Measurements from ENCODE around the gene TMEM184B.
A peak's percentile ranks its signal among the peaks of the same experiment; 100 is the strongest.
"Not testable (repeated sequence)": the region's sequence is repeated elsewhere in the genome, so short reads cannot be mapped to it uniquely, and the experiment has no call there.

Gene TMEM184B

DNA sequence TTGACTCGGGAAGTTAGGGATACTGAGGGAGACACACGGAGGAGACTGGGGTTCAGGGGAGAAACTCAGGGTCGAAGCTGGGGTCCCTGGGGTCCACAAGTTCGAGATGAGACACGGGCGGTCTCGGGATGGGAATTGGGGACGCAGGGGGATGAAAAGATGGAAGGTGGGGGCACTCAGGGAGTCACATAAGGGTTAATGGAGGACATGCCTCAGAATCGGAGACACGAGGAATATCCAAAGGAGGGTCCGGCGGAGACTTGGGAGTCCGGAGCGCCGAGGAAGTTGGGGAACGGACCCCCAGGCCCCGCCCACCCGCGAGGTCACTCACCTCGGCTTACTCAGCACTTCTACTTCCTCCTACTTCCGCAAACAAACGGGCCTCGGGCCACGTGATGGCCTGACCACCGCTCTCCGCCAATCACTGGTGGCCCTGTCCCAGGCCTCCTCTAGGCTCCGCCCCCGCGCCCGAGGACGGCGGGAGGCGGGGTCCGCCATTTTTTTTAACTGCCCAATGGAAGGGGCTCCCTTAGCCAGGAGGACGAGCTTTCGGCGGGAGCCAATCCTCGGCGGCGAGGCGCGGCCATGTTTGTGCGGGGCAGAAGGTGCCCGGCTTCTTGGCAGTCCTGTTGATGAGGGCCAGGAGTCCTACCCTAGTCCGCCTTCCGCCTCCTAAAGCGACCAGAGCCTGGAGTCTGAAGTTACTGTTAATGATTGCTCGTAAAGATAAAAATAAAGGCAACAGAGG is 91.2 kb downstream of the TMEM184B start, which contains the start of gene PLA2G6:
Gene PLA2G6 (minus strand): TSS at position 378 of the 748 bp plus-strand sequence. CDS start 12,404 bp downstream, outside the sequence.
- ATAC-seq (ENCODE audit: low read depth) (peak; percentile 85), DNase-seq (ENCODE audit: low spot score) (peak; percentile 97)
- Histone ChIP-seq H3K4me1 (ENCODE audit: insufficient read depth, poor library complexity, severe bottlenecking) (peaks cover 39% of the 10 kb centered on the region), H3K27me3 (ENCODE audit: insufficient read depth, poor library complexity, severe bottlenecking) (no peaks in the 10 kb centered on the region), H3K27ac (ENCODE audit: poor library complexity, severe bottlenecking) (peak within 1 kb of the TSS; percentile 93), H3K4me3 (ENCODE audit: severe bottlenecking) (peak within 1 kb of the TSS; percentile 36), H3K36me3 (ENCODE audit: low read depth) (no peaks in the 10 kb centered on the region), H3K9me3 (ENCODE audit: severe bottlenecking) (no peaks in the 10 kb centered on the region)
- TF ChIP-seq, protein P1, sequence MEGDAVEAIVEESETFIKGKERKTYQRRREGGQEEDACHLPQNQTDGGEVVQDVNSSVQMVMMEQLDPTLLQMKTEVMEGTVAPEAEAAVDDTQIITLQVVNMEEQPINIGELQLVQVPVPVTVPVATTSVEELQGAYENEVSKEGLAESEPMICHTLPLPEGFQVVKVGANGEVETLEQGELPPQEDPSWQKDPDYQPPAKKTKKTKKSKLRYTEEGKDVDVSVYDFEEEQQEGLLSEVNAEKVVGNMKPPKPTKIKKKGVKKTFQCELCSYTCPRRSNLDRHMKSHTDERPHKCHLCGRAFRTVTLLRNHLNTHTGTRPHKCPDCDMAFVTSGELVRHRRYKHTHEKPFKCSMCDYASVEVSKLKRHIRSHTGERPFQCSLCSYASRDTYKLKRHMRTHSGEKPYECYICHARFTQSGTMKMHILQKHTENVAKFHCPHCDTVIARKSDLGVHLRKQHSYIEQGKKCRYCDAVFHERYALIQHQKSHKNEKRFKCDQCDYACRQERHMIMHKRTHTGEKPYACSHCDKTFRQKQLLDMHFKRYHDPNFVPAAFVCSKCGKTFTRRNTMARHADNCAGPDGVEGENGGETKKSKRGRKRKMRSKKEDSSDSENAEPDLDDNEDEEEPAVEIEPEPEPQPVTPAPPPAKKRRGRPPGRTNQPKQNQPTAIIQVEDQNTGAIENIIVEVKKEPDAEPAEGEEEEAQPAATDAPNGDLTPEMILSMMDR (IDR thresholded peaks at IDR 0.05; ENCODE audit: poor library complexity, severe bottlenecking): no peak

DNA sequence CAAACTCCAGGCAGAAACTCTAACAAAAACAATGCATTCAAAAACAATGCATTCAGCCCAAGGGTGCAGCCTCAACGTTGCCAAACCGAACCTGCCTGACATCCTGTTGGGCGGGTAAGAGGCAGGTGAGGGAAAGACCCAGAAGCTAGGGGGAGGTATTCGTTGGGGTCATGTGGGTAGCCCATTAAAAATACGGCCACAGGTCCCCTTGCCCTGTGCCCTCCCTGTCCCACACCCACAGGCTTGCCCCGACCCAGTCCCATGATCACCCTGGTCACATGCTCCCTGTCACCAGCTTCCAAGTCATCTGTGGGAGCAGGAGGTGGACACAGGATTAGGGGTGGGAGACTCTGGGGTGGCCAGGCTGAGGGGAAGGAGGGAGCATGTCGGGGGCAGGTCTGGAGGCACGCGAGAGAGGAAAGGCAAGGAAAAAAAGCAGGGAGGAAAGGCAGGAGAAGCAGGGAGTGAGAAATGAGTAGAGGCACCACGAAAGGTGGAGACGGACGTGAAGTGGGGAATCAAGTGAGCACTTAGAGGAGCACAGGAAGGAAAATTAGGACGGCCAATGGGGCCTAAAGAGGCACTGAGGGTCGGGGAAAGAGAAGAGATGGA is 91.9 kb downstream of the TMEM184B start:
- DNase-seq (ENCODE audit: low spot score): no peak
- Histone ChIP-seq H3K9me3 (ENCODE audit: severe bottlenecking) (no peaks in the 10 kb centered on the region), H3K27ac (ENCODE audit: poor library complexity, severe bottlenecking) (peak overlapping the region; percentile 93), H3K27me3 (ENCODE audit: insufficient read depth, poor library complexity, severe bottlenecking) (no peaks in the 10 kb centered on the region), H3K4me1 (ENCODE audit: insufficient read depth, poor library complexity, severe bottlenecking) (peaks cover 39% of the 10 kb centered on the region), H3K36me3 (ENCODE audit: low read depth) (no peaks in the 10 kb centered on the region), H3K4me3 (ENCODE audit: severe bottlenecking) (peak overlapping the region; percentile 36)
- no peak for ATAC-seq (ENCODE audit: low read depth)
- TF ChIP-seq, protein P1 (IDR thresholded peaks at IDR 0.05; ENCODE audit: poor library complexity, severe bottlenecking): peak; percentile 9

DNA sequence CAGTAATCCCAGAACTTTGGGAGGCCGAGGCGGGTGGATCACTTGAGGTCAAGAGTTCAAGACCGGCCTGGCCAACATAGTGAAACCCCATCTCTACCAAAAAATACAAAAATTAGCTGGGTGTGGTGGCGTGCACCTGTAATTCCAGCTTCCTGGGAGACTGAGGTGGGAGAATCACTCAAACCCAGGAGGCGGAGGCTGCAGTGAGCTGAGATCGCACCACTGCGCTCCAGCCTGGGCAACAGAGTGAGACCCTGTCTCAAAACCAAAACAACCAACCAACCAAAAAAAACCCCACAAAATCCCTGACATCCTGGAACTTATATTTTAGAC is 94.2 kb downstream of the TMEM184B start:
- H3K36me3 ChIP-seq (ENCODE audit: low read depth); H3K9me3 ChIP-seq (ENCODE audit: severe bottlenecking); H3K27me3 ChIP-seq (ENCODE audit: insufficient read depth, poor library complexity, severe bottlenecking); H3K4me3 ChIP-seq (ENCODE audit: severe bottlenecking); DNase-seq (ENCODE audit: low spot score); ATAC-seq (ENCODE audit: low read depth): not testable (repeated sequence)
- Histone ChIP-seq H3K27ac (ENCODE audit: poor library complexity, severe bottlenecking) (peak overlapping the region; percentile 93), H3K4me1 (ENCODE audit: insufficient read depth, poor library complexity, severe bottlenecking) (peaks cover 39% of the 10 kb centered on the region)

DNA sequence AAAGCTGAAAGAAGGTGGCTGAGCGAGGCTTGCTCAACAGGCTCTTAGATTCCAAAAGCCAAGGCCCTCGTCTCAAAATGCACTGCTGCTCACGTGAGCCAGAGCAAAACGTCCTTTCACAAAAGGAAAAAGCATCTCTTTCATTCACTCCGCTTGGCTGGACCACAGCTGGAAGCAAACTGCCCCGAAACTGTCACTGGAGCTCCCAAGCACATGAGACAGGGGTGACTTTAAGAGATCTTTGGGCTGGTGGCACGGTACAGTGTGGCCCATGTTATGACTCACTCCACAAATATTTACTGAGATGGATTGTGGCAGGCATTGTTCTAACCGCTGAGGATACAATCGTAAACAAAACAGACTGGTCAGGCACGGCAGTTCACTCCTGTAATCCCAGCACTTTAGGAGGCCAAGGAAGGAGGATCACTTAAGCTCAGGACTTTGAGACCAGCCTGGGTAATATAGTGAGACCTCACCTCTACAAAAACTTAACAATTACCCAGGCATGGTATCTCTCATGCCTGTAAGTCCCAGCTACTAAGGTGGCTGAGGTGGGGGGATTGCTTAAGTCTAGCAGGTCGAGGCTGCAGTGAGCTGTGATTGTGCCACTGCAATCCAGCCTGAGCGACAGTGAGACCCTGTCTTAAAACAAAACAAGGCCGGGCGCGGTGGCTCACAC is 94.7 kb downstream of the TMEM184B start:
- H3K36me3 ChIP-seq (ENCODE audit: low read depth): no peaks in the 10 kb centered on the region
- H3K27me3 ChIP-seq (ENCODE audit: insufficient read depth, poor library complexity, severe bottlenecking): no peaks in the 10 kb centered on the region
- no peak overlapping the region for H3K4me3 ChIP-seq (ENCODE audit: severe bottlenecking)
- peak overlapping the region; percentile 93 for H3K27ac ChIP-seq (ENCODE audit: poor library complexity, severe bottlenecking)
- DNase-seq (ENCODE audit: low spot score) (no peak), ATAC-seq (ENCODE audit: low read depth) (peak; percentile 55; the same call in 2 of the 3 replicates)
- no peaks in the 10 kb centered on the region for H3K9me3 ChIP-seq (ENCODE audit: severe bottlenecking)
- TF ChIP-seq, protein P1 (IDR thresholded peaks at IDR 0.05; ENCODE audit: poor library complexity, severe bottlenecking): no peak
- H3K4me1 ChIP-seq (ENCODE audit: insufficient read depth, poor library complexity, severe bottlenecking): peaks cover 44% of the 10 kb centered on the region

DNA sequence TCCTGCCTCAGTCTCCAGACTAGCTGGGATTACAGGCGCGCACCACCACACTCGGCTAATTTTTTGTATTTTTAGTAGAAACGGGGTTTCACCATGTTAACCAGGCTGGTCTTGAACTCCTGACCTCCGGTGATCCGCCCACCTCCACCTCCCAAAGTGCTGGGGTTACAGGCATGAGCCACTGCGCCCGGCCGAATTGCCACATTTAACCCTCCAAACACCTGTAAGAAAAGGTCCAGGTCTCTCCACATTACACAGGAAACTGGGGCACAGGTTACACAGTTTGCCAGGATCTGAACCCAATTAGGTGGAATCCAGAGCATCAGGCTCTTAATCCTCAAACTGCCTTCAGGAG is 95.3 kb downstream of the TMEM184B start:
- peaks cover 49% of the 10 kb centered on the region for H3K4me1 ChIP-seq (ENCODE audit: insufficient read depth, poor library complexity, severe bottlenecking)
- not testable (repeated sequence) for H3K4me3 ChIP-seq (ENCODE audit: severe bottlenecking); ATAC-seq (ENCODE audit: low read depth); H3K36me3 ChIP-seq (ENCODE audit: low read depth); H3K27me3 ChIP-seq (ENCODE audit: insufficient read depth, poor library complexity, severe bottlenecking); H3K9me3 ChIP-seq (ENCODE audit: severe bottlenecking); DNase-seq (ENCODE audit: low spot score)
- H3K27ac ChIP-seq (ENCODE audit: poor library complexity, severe bottlenecking): peak overlapping the region; percentile 93
